Embryonic facial prominence (tissue), 1 donor: ENCODE data around the gene AGAP1.

Source experiments
- DNase-seq: peaks from one replicate; pipeline ENCODE4 v3.0.0-alpha.2; 2016; ENCODE audit errors: extremely low spot score

AGAP1 gene

GRCh38 chr2:235810846-235811245, 317.0 kb downstream of the AGAP1 start:
- DNase-seq, result no peak

GRCh38 chr2:235811446-235812184, 317.8 kb downstream of the AGAP1 start:
- no peak for DNase-seq

- no peak for DNase-seq
These were observed 318.4 kb downstream of the AGAP1 start for GRCh38 chr2:235812185-235812665.

- no peak for DNase-seq
These were observed 319.6 kb downstream of the AGAP1 start for GRCh38 chr2:235813398-235813797.

- DNase-seq, result no peak
These were observed 326.7 kb downstream of the AGAP1 start for GRCh38 chr2:235820571-235820970.

- no peak for DNase-seq
These were observed 330.5 kb downstream of the AGAP1 start for GRCh38 chr2:235824331-235824730.

GRCh38 chr2:235825946-235826345, 332.1 kb downstream of the AGAP1 start:
- DNase-seq, result no peak

- DNase-seq, result no peak
These were observed 333.0 kb downstream of the AGAP1 start for GRCh38 chr2:235826826-235827225.

- no peak for DNase-seq
These were observed 333.7 kb downstream of the AGAP1 start for GRCh38 chr2:235827585-235827992.

- DNase-seq, result no peak
These were observed 335.9 kb downstream of the AGAP1 start for GRCh38 chr2:235829726-235830125.

GRCh38 chr2:235831755-235832154, 337.9 kb downstream of the AGAP1 start:
- DNase-seq, result no peak

GRCh38 chr2:235832941-235833340, 339.1 kb downstream of the AGAP1 start:
- no peak for DNase-seq

- no peak for DNase-seq
These were observed 340.3 kb downstream of the AGAP1 start for GRCh38 chr2:235833971-235834620.

GRCh38 chr2:235834781-235835180, 340.9 kb downstream of the AGAP1 start:
- DNase-seq, result no peak

- no peak for DNase-seq
These were observed 342.0 kb downstream of the AGAP1 start for GRCh38 chr2:235835810-235836209.

GRCh38 chr2:235836491-235836911, 342.7 kb downstream of the AGAP1 start:
- no peak for DNase-seq

- DNase-seq, result no peak
These were observed 345.4 kb downstream of the AGAP1 start for GRCh38 chr2:235839226-235839625.

GRCh38 chr2:235839974-235840373, 346.1 kb downstream of the AGAP1 start:
- no peak for DNase-seq

GRCh38 chr2:235841863-235842262, 348.0 kb downstream of the AGAP1 start:
- no peak for DNase-seq

GRCh38 chr2:235842941-235843340, 349.1 kb downstream of the AGAP1 start:
- DNase-seq, result no peak

- DNase-seq, result no peak
These were observed 349.9 kb downstream of the AGAP1 start for GRCh38 chr2:235843591-235844395.

- DNase-seq, result no peak
These were observed 350.7 kb downstream of the AGAP1 start for GRCh38 chr2:235844561-235844960.
